OCI-LY3 (cell line): ENCODE results near the gene LST1.

Source experiments
- CTCF ChIP-seq: fragments of 200-600, 300-600 bp; sonication (generic); IDR thresholded peaks from 2 replicates; pipeline ENCODE4 v1.5.1; 2014; ENCODE audit warnings: antibody characterized with exemption, low read length, low read depth
- EZH2phosphoT487 ChIP-seq: fragments of 200-600 bp; shearing (Covaris generic); IDR thresholded peaks from 2 replicates; pipeline ENCODE4 v1.6.1; 2018; ENCODE audit warnings: antibody characterized with exemption, mixed run types, low read depth

DNA sequence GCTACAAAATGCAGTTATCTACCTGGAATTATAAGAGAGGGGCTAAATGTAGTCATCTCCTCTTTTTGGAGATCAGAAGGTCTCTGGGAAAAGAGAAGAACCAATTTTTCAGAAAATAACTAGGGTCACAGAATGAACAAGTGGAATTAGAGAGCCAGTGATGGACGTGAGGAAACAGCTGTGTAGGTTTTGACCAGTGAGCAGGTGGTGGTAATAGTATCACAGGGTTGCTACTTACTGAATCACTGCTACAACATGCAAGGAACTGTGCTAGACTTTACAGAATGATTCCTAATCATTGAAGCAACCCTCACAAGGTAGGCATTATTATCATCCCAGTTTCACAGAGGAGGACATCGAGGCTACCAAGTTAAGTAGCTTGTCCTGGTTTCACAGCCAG, 41.4 kb upstream of the LST1 start:
- TF ChIP-seq CTCF (no peak), EZH2phosphoT487 (no peak)
